Glomerular endothelial cell (primary cell): ENCODE measurements around the gene ARPP21. TPM values are rescaled to one million over a fixed set of nuclear protein-coding genes. Genes with fewer than 3 reads are reported as not detected.
"Not testable (repeated sequence)": the region's sequence is repeated elsewhere in the genome, so short reads cannot be mapped to it uniquely, and the experiment has no call there.

ENCODE experiments used
- DNase-seq: peaks from one replicate; pipeline ENCODE4 v3.0.0-alpha.2; 2011; ENCODE audit warnings: low read depth, low spot score; ENCODE audit errors: extremely low read depth
- total RNA-seq: library from RNA; depleted of rRNA; stranded (reverse); fragments of >200 nt; gene quantifications from 2 replicates; pipeline ENCODE4 v1.2.3, GENCODE V29; 2015

ARPP21 gene
- total RNA-seq, 1 donor from 2014 or later, result not detected

- DNase-seq, result no peak
Measured at GRCh38 chr3:35777065-35777464, 137.7 kb downstream of the ARPP21 start.

GRCh38 chr3:35777563-35778554 is 138.5 kb downstream of the ARPP21 start:
- no peak for DNase-seq

- DNase-seq, result no peak
Measured at GRCh38 chr3:35779611-35780010, 140.3 kb downstream of the ARPP21 start.

- no peak for DNase-seq
Measured at GRCh38 chr3:35780800-35781199, 141.5 kb downstream of the ARPP21 start.

- DNase-seq, result no peak
Measured at GRCh38 chr3:35781558-35781957, 142.2 kb downstream of the ARPP21 start.

GRCh38 chr3:35782355-35782754 is 143.0 kb downstream of the ARPP21 start:
- DNase-seq, result no peak

GRCh38 chr3:35784169-35784568 is 144.8 kb downstream of the ARPP21 start:
- no peak for DNase-seq

GRCh38 chr3:35785234-35785888 is 146.0 kb downstream of the ARPP21 start:
- no peak for DNase-seq

- DNase-seq, result no peak
Measured at GRCh38 chr3:35787936-35788335, 148.6 kb downstream of the ARPP21 start.

- no peak for DNase-seq
Measured at GRCh38 chr3:35789042-35789831, 149.9 kb downstream of the ARPP21 start.

- no peak for DNase-seq
Measured at GRCh38 chr3:35790764-35791163, 151.4 kb downstream of the ARPP21 start.

- DNase-seq, result no peak
Measured at GRCh38 chr3:35793667-35794066, 154.3 kb downstream of the ARPP21 start.

GRCh38 chr3:35800960-35801459 is 161.7 kb downstream of the ARPP21 start:
- no peak for DNase-seq

GRCh38 chr3:35814531-35814930 is 175.2 kb downstream of the ARPP21 start:
- no peak for DNase-seq

GRCh38 chr3:35815796-35816195 is 176.5 kb downstream of the ARPP21 start:
- DNase-seq, result not testable (repeated sequence)

- DNase-seq, result no peak
Measured at GRCh38 chr3:35817216-35817615, 177.9 kb downstream of the ARPP21 start.

- no peak for DNase-seq
Measured at GRCh38 chr3:35832140-35832571, 192.8 kb downstream of the ARPP21 start.
